A673 (cell line): ENCODE measurements around the gene NT5M. TPM values are rescaled to one million over a fixed set of nuclear protein-coding genes. Genes with fewer than 3 reads are reported as not detected.

Experiments
- BruUV-seq: library from RNA; stranded (reverse); fragments of 400-500 nt; replicated peaks from 2 replicates; lab custom pipeline; 2021; lab: Mats Ljungman, UMichigan
- CTCF ChIA-PET: fragments of 300-600 bp; sonication (Branson Sonifier 250); formaldehyde crosslinking; loops from one replicate; lab custom pipeline; 2022; ENCODE audit warnings: antibody characterized with exemption; lab: Charles Lee
- POLR2A ChIA-PET: fragments of 300-600 bp; sonication (Branson Sonifier 250); formaldehyde crosslinking; loops from one replicate; lab custom pipeline; 2022; ENCODE audit warnings: antibody characterized with exemption; ENCODE audit not compliant: low non-redundant PET; lab: Charles Lee
- DNase-seq: peaks from one replicate; pipeline ENCODE4 v3.0.0-alpha.2; 2015; ENCODE audit warnings: low spot score
- H3K27ac ChIP-seq: fragments of 200-600 bp; sonication (generic); 2 replicates; pipeline ENCODE4 v1.5.1; 2016; ENCODE audit warnings: mixed run types, low read depth, mild to moderate bottlenecking, mixed read lengths, antibody characterized with exemption, low read length; ENCODE audit not compliant: poor library complexity, severe bottlenecking
- H3K27me3 ChIP-seq: fragments of 200-600 bp; sonication (generic); replicated peaks from 2 replicates; pipeline ENCODE4 v1.6.1; 2017; ENCODE audit warnings: mixed run types, low read depth, mild to moderate bottlenecking, mixed read lengths, antibody characterized with exemption, low read length; ENCODE audit not compliant: insufficient read depth, poor library complexity
- H3K36me3 ChIP-seq: fragments of 200-600 bp; sonication (generic); 2 replicates; pipeline ENCODE4 v1.6.1; 2016; ENCODE audit warnings: mixed run types, mild to moderate bottlenecking, mixed read lengths, antibody characterized with exemption, low read length; ENCODE audit not compliant: insufficient read depth, poor library complexity, severe bottlenecking
- H3K4me1 ChIP-seq: fragments of 200-600 bp; sonication (generic); 2 replicates; pipeline ENCODE4 v1.6.1; 2017; ENCODE audit warnings: mixed run types, mild to moderate bottlenecking, mixed read lengths, antibody characterized with exemption, low read length; ENCODE audit not compliant: insufficient read depth, poor library complexity, severe bottlenecking
- H3K4me3 ChIP-seq: fragments of 200-600 bp; sonication (generic); 2 replicates; pipeline ENCODE4 v1.5.1; 2016; ENCODE audit warnings: low read depth, mixed run types, mild to moderate bottlenecking, mixed read lengths, low read length; ENCODE audit not compliant: poor library complexity, severe bottlenecking
- H3K9me3 ChIP-seq: fragments of 200-600 bp; sonication (generic); 2 replicates; pipeline ENCODE4 v1.6.1; 2016; ENCODE audit warnings: mixed run types, low read depth, mild to moderate bottlenecking, mixed read lengths, antibody characterized with exemption, low read length; ENCODE audit not compliant: poor library complexity, severe bottlenecking
- EZH2 ChIP-seq: fragments of 200-600 bp; sonication (generic); IDR thresholded peaks from 2 replicates; pipeline ENCODE4 v1.6.1; 2017; ENCODE audit warnings: borderline replicate concordance, low read depth, mild to moderate bottlenecking, mixed read lengths, antibody characterized with exemption, low read length; ENCODE audit not compliant: poor library complexity, severe bottlenecking
- intact Hi-C: fragments of 100-400 bp; cut with micrococcal nuclease; formaldehyde crosslinking; loops from one replicate; pipeline ENCODE4 v1.10.0; 2022; ENCODE audit not compliant: unreplicated experiment
- total RNA-seq: library from RNA; stranded (reverse); gene quantifications from 2 replicates; pipeline ENCODE4 v1.2.3, GENCODE V29; 2021
- TF ChIP-seq, protein P1 (sequence below): fragments of 300-800, 200-600 bp; sonication (generic); conservative IDR thresholded peaks from 2 replicates; pipeline ENCODE4 v1.5.1; 2017; ENCODE audit warnings: low read depth, mild to moderate bottlenecking, antibody characterized with exemption, low read length, moderate library complexity, mixed read lengths

The NT5M gene
- total RNA-seq, 1 experiment from 2014 or later = 2.6 TPM

DNA sequence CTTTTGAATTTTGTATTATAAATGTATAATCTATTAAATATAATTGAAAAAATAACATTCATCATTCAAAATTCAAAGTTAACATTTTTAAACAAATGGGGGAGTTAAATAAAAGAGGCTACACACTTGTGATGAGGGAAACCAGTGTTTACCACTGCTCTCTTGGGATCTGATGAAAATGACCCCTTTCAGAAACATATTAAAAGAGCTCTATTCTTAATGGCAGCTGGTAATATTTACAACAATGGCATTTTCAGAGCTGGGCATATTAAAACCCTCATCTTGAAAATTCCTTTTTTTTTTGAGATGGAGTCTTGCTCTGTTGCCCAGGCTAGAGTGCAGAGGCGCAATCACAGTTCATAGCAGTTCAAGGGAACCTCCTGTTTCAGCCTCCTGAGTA lies 46.9 kb upstream of the NT5M start:
- Histone ChIP-seq H3K4me3 (no peak overlapping the region), H3K36me3 (peaks cover 77% of the 10 kb centered on the region), H3K9me3 (no peaks in the 10 kb centered on the region), H3K4me1 (no peaks in the 10 kb centered on the region), H3K27ac (no peak overlapping the region), H3K27me3 (no peaks in the 10 kb centered on the region)
- DNase-seq = no peak
- no peak for TF ChIP-seq EZH2
- TF ChIP-seq, protein P1, sequence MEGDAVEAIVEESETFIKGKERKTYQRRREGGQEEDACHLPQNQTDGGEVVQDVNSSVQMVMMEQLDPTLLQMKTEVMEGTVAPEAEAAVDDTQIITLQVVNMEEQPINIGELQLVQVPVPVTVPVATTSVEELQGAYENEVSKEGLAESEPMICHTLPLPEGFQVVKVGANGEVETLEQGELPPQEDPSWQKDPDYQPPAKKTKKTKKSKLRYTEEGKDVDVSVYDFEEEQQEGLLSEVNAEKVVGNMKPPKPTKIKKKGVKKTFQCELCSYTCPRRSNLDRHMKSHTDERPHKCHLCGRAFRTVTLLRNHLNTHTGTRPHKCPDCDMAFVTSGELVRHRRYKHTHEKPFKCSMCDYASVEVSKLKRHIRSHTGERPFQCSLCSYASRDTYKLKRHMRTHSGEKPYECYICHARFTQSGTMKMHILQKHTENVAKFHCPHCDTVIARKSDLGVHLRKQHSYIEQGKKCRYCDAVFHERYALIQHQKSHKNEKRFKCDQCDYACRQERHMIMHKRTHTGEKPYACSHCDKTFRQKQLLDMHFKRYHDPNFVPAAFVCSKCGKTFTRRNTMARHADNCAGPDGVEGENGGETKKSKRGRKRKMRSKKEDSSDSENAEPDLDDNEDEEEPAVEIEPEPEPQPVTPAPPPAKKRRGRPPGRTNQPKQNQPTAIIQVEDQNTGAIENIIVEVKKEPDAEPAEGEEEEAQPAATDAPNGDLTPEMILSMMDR = no peak
- no TSS peak for BruUV-seq
- intact Hi-C loops = no loop called here
- POLR2A ChIA-PET = no interaction called here
- CTCF ChIA-PET = no interaction called here

DNA sequence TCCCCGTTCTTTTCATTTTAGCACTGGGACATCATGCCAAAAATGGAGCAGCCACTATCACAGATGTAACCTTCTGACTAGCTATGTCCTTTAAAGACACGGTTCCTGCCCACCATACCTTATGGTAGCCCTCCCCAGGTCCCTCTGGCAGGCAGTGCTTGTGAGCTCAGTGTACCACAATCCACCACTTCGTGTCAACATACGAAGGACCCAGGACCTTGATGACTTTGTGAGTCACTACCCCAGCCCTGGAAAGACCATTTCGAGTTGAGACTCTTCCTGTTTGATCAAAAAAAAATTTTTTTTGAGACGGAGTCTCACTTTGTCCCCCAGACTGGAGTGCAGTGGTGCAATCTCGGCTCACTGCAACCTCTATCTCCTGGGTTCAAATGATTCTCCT lies 45.2 kb upstream of the NT5M start:
- intact Hi-C loops = no loop called here
- Histone ChIP-seq H3K9me3 (no peaks in the 10 kb centered on the region), H3K27ac (no peak overlapping the region), H3K27me3 (no peaks in the 10 kb centered on the region), H3K4me3 (no peak overlapping the region), H3K36me3 (peaks cover 73% of the 10 kb centered on the region), H3K4me1 (no peaks in the 10 kb centered on the region)
- TF ChIP-seq, protein P1 = no peak
- TF ChIP-seq EZH2 = no peak
- no TSS peak for BruUV-seq
- POLR2A ChIA-PET = no interaction called here
- CTCF ChIA-PET = no interaction called here
- no peak for DNase-seq

DNA sequence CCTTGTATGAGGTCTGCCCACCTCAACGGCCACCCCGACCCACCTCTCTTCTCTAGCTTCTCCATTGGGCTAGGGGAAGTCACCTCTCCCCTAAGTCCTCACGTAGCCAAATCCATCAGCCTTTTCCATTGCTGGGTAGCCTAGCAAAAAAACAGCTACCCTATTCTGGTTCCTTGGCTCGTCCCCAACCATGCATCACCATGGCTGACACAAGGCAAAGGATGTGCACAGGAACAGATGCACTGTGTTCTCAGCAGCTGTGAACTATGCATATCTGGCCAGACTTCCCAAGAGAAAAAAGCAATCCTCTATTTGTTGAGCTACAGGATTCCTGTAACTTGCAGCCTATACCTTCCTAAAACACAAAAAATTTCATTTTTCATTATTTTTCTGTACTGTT lies 44.2 kb upstream of the NT5M start:
- Histone ChIP-seq H3K4me1 (no peaks in the 10 kb centered on the region), H3K4me3 (no peak overlapping the region), H3K27me3 (no peaks in the 10 kb centered on the region), H3K9me3 (no peaks in the 10 kb centered on the region), H3K36me3 (peaks cover 68% of the 10 kb centered on the region), H3K27ac (no peak overlapping the region)
- POLR2A ChIA-PET = no interaction called here
- BruUV-seq = no TSS peak
- intact Hi-C loops = no loop called here
- no peak for TF ChIP-seq EZH2
- TF ChIP-seq, protein P1 = no peak
- CTCF ChIA-PET = no interaction called here
- DNase-seq = no peak
